CD14-positive monocyte (primary cell): Measurements from ENCODE around the gene KCNJ6. TPM values are rescaled to one million over a fixed set of nuclear protein-coding genes. Genes with fewer than 3 reads are reported as not detected.
"Not testable (repeated sequence)": the region's sequence is repeated elsewhere in the genome, so short reads cannot be mapped to it uniquely, and the experiment has no call there.

ENCODE experiments used
- DNase-seq, 3 donors: peaks; one replicate each; pipeline ENCODE4 v3.0.0-alpha.2; 2011 to 2022
- H2AFZ ChIP-seq: 2 replicates; pipeline ENCODE4 v1.6.0; 2012; ENCODE audit warnings: mild to moderate bottlenecking, low read depth, low read length, inconsistent platforms; ENCODE audit not compliant: insufficient read depth, poor library complexity, severe bottlenecking
- H3K27ac ChIP-seq, 2 donors: 1 replicate in 1 of 2; 2 replicates in 1 of 2; pipeline ENCODE4 v1.5.1; 2012 to 2013; ENCODE audit warnings: low read length in 2 of 2, control low read depth in 1 of 2, inconsistent platforms in 1 of 2, low read depth in 1 of 2, mild to moderate bottlenecking in 1 of 2
- H3K27me3 ChIP-seq, 2 donors: one replicate each; pipeline versions ENCODE4 v1.6.0 to v1.6.1; 2011 to 2013; ENCODE audit warnings: low read length in 2 of 2; ENCODE audit not compliant: control insufficient read depth in 2 of 2, insufficient read depth in 2 of 2
- H3K36me3 ChIP-seq, 2 donors: replicated peaks in 1 of 2; 1 replicate in 1 of 2; 2 replicates in 1 of 2; pipeline versions ENCODE4 v1.5.1 to v1.6.1; 2012 to 2013; ENCODE audit warnings: low read length in 2 of 2, control low read depth in 1 of 2, inconsistent platforms in 1 of 2, mild to moderate bottlenecking in 1 of 2; ENCODE audit not compliant: insufficient read depth in 2 of 2, control insufficient read depth in 1 of 2
- H3K4me1 ChIP-seq, 2 donors: 1 replicate in 1 of 2; 2 replicates in 1 of 2; pipeline versions ENCODE4 v1.5.1 to v1.6.1; 2012 to 2013; ENCODE audit warnings: low read length in 2 of 2, control low read depth in 1 of 2, inconsistent platforms in 1 of 2, mild to moderate bottlenecking in 1 of 2, moderate library complexity in 1 of 2; ENCODE audit not compliant: insufficient read depth in 2 of 2, control insufficient read depth in 1 of 2
- H3K4me2 ChIP-seq: replicated peaks from 2 replicates; pipeline ENCODE3; 2012; ENCODE audit warnings: low read length, moderate library complexity, mild to moderate bottlenecking; ENCODE audit not compliant: poor library complexity, severe bottlenecking; ENCODE audit errors: extremely low read depth
- H3K4me3 ChIP-seq, 3 experiments: fragments of 200-600 bp in 1 of 3; sonication (generic) in 1 of 3; replicated peaks in 1 of 3; 1 replicate in 2 of 3; 2 replicates in 1 of 3; pipeline ENCODE4 v1.5.1; 2011 to 2013; ENCODE audit warnings: low read length in 3 of 3, mild to moderate bottlenecking in 3 of 3, control low read depth in 2 of 3, low read depth in 2 of 3, inconsistent platforms in 1 of 3, moderate library complexity in 1 of 3
- H3K79me2 ChIP-seq: 2 replicates; pipeline ENCODE4 v1.6.0; 2012; ENCODE audit warnings: mild to moderate bottlenecking, control low read depth, inconsistent platforms, low read length, moderate library complexity; ENCODE audit not compliant: insufficient read depth
- H3K9ac ChIP-seq: 2 replicates; pipeline ENCODE4 v1.6.0; 2017; ENCODE audit warnings: low read length, mild to moderate bottlenecking; ENCODE audit not compliant: insufficient read depth, poor library complexity, severe bottlenecking
- H3K9me3 ChIP-seq, 2 donors: replicated peaks in 1 of 2; 1 replicate in 1 of 2; 2 replicates in 1 of 2; pipeline versions ENCODE4 v1.5.1 to v1.6.1; 2012 to 2013; ENCODE audit warnings: low read length in 2 of 2, control low read depth in 1 of 2; ENCODE audit not compliant: control insufficient read depth in 1 of 2, insufficient read depth in 1 of 2
- H4K20me1 ChIP-seq: 2 replicates; pipeline ENCODE4 v1.6.0; 2012; ENCODE audit warnings: mild to moderate bottlenecking, low read length, control low read depth, moderate library complexity; ENCODE audit not compliant: insufficient read depth
- H3K27ac Mint-ChIP-seq, 7 donors: one replicate each; pipeline ENCODE4 v1.8.0; 2020; ENCODE audit warnings: mild to moderate bottlenecking in 7 of 7, mixed read lengths in 7 of 7, moderate library complexity in 6 of 7, inconsistent platforms in 2 of 7
- H3K27me3 Mint-ChIP-seq, 3 donors: one replicate each; pipeline ENCODE4 v1.8.0; 2021 to 2022; ENCODE audit warnings: low read depth in 3 of 3, mild to moderate bottlenecking in 3 of 3, mixed read lengths in 3 of 3, moderate library complexity in 3 of 3, inconsistent platforms in 1 of 3
- H3K36me3 Mint-ChIP-seq, 2 donors: one replicate each; pipeline ENCODE4 v1.8.0; 2020; ENCODE audit warnings: mixed read lengths in 2 of 2, inconsistent platforms in 1 of 2, mild to moderate bottlenecking in 1 of 2
- H3K4me1 Mint-ChIP-seq: one replicate; pipeline ENCODE4 v1.8.0; 2020; ENCODE audit warnings: mild to moderate bottlenecking, mixed read lengths
- H3K4me3 Mint-ChIP-seq, 2 donors: one replicate each; pipeline ENCODE4 v1.8.0; 2020; ENCODE audit warnings: mild to moderate bottlenecking in 2 of 2, mixed read lengths in 2 of 2, moderate library complexity in 1 of 2
- H3K9me3 Mint-ChIP-seq, 7 donors: one replicate each; pipeline ENCODE4 v1.8.0; 2020 to 2022; ENCODE audit warnings: mixed read lengths in 7 of 7, mild to moderate bottlenecking in 6 of 7, moderate library complexity in 6 of 7, inconsistent platforms in 2 of 7
- WGBS: methylation state at CpG from one replicate; pipeline ENCODE4 v1.1.5; 2013; ENCODE audit warnings: missing lambda C conversion rate; ENCODE audit not compliant: insufficient coverage; 5-methylcytosine and 5-hydroxymethylcytosine counted together
- intact Hi-C, 2 donors: fragments of 100-400 bp; cut with micrococcal nuclease; formaldehyde crosslinking; loops; one replicate each; pipeline versions ENCODE4 v1.15.0 to v1.15.1; 2023
- polyA plus RNA-seq, 3 donors: library from polyadenylated mRNA; depleted of rRNA in 1 of 3; unstranded in 2 of 3; stranded (reverse) in 1 of 3; fragments of 300-500 nt in 2 of 3; fragments of >200 nt in 1 of 3; fragmentation: Illumina TruSeq in 2 of 3; gene quantifications; 1 replicate in 2 of 3; 2 replicates in 1 of 3; pipeline ENCODE4 v1.2.3, GENCODE V29; 2012 to 2021
- TF ChIP-seq, protein P1 (sequence below): fragments of 200-600 bp; IDR thresholded peaks from one replicate; pipeline ENCODE4 v1.8.0; 2022; ENCODE audit warnings: antibody characterized with exemption, mild to moderate bottlenecking

KCNJ6 gene
- polyA plus RNA-seq, 3 donors, result not detected

DNA sequence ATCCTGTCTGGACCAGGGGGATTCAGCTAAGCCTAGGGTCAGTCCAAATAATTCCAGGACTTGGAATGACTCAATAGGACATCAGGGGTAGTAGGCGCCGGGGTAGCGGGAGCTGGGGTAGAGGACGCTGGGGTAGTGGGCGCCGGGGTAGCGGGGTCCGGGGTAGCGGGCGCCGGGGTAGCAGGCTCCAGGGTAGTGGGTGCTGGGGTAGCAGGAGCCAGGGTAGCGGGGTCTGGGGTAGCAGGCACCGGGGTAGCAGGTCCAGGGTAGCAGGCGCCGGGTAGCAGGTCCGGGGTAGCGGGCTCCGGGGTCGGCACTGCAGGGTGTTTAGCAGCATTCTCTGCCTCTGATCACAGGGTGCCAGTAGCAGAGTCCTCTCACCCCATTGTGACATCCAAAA lies 248.9 kb downstream of the KCNJ6 start:
- TF ChIP-seq, protein P1, sequence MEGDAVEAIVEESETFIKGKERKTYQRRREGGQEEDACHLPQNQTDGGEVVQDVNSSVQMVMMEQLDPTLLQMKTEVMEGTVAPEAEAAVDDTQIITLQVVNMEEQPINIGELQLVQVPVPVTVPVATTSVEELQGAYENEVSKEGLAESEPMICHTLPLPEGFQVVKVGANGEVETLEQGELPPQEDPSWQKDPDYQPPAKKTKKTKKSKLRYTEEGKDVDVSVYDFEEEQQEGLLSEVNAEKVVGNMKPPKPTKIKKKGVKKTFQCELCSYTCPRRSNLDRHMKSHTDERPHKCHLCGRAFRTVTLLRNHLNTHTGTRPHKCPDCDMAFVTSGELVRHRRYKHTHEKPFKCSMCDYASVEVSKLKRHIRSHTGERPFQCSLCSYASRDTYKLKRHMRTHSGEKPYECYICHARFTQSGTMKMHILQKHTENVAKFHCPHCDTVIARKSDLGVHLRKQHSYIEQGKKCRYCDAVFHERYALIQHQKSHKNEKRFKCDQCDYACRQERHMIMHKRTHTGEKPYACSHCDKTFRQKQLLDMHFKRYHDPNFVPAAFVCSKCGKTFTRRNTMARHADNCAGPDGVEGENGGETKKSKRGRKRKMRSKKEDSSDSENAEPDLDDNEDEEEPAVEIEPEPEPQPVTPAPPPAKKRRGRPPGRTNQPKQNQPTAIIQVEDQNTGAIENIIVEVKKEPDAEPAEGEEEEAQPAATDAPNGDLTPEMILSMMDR, result no peak
- H3K9me3 Mint-ChIP-seq, result peaks cover 0 to 20% (median 4%) of the 10 kb centered on the region in 7 donors
- H3K27me3 ChIP-seq, result no peaks in the 10 kb centered on the region
- peaks cover 0 to 3% (median 0%) of the 10 kb centered on the region in 3 donors for H3K27me3 Mint-ChIP-seq
- H2AFZ ChIP-seq, result no peak overlapping the region
- no peak for DNase-seq
- no peaks in the 10 kb centered on the region for H3K36me3 ChIP-seq
- H3K27ac Mint-ChIP-seq, result no peak overlapping the region
- no peak overlapping the region for H3K4me3 ChIP-seq
- H3K4me3 Mint-ChIP-seq, result no peak overlapping the region
- H3K9me3 ChIP-seq, result no peaks in the 10 kb centered on the region
- no peaks in the 10 kb centered on the region for H4K20me1 ChIP-seq
- WGBS, result 99% methylated on average over 9 of the region's 19 CpGs
- H3K4me1 ChIP-seq, result no peaks in the 10 kb centered on the region
- H3K36me3 Mint-ChIP-seq, result no peaks in the 10 kb centered on the region
- no peak overlapping the region for H3K4me2 ChIP-seq
- H3K79me2 ChIP-seq, result no peaks in the 10 kb centered on the region
- H3K9ac ChIP-seq, result no peak overlapping the region
- H3K27ac ChIP-seq, result no peak overlapping the region
- intact Hi-C loops, result no loop called here
- H3K4me1 Mint-ChIP-seq, result no peaks in the 10 kb centered on the region

GRCh38 chr21:37665230-37666024 lies 250.8 kb downstream of the KCNJ6 start:
- no peak overlapping the region for H3K4me3 Mint-ChIP-seq
- peaks cover 0 to 22% (median 4%) of the 10 kb centered on the region in 7 donors for H3K9me3 Mint-ChIP-seq
- Histone ChIP-seq H3K4me3 (no peak overlapping the region), H3K4me2 (no peak overlapping the region), H4K20me1 (no peaks in the 10 kb centered on the region), H3K27ac (no peak overlapping the region), H3K9me3 (no peaks in the 10 kb centered on the region), H2AFZ (no peak overlapping the region), H3K27me3 (no peaks in the 10 kb centered on the region), H3K4me1 (no peaks in the 10 kb centered on the region), H3K9ac (no peak overlapping the region), H3K79me2 (no peaks in the 10 kb centered on the region), H3K36me3 (no peaks in the 10 kb centered on the region)
- no peak for DNase-seq
- no peak overlapping the region for H3K27ac Mint-ChIP-seq
- intact Hi-C loops, result no loop called here
- WGBS, result 88% methylated on average over 1 of the region's 10 CpGs
- H3K27me3 Mint-ChIP-seq, result peaks cover 0 to under 1% (median 0%) of the 10 kb centered on the region in 3 donors
- TF ChIP-seq, protein P1, result no peak
- H3K4me1 Mint-ChIP-seq, result no peaks in the 10 kb centered on the region
- no peaks in the 10 kb centered on the region for H3K36me3 Mint-ChIP-seq

DNA sequence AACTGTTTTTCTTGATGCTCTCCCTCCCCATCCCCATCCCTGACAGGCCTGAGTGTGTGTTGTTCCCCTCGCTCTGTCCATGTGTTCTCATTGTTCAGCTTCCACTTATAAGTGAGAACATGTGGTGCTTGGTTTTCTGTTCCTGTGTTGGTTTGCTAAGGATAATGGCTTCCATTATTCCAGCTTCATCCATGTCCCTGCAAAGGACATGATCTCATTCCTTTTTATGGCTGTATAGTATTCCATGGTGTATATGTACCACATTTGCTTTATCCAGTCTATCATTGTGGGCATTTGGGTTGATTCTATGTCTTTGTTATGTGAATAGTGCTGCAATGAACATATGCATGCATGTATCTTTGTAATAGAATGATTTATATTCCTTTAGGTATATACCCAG lies 254.0 kb downstream of the KCNJ6 start:
- peaks cover 0 to 19% (median 4%) of the 10 kb centered on the region in 7 donors for H3K9me3 Mint-ChIP-seq
- H3K9ac ChIP-seq, H3K4me1 ChIP-seq, H3K27me3 Mint-ChIP-seq, H3K36me3 ChIP-seq, DNase-seq, H3K27me3 ChIP-seq, H3K27ac Mint-ChIP-seq, H3K9me3 ChIP-seq, H3K4me2 ChIP-seq, intact Hi-C loops, H4K20me1 ChIP-seq, H3K4me3 Mint-ChIP-seq, H3K4me3 ChIP-seq, H3K27ac ChIP-seq, H3K4me1 Mint-ChIP-seq, H3K79me2 ChIP-seq, H3K36me3 Mint-ChIP-seq, H2AFZ ChIP-seq: not testable (repeated sequence)
- WGBS, result no CpG with 5 or more reads among the region's 1 CpG
